Stimulated activated CD8-positive, alpha-beta memory T cell treated with anti-CD3 and anti-CD28 coated beads, Interleukin-7, amount 100 ng/mL, for 4 hours (primary cell): ENCODE data around the gene F10.

Experiments
- DNase-seq, 2 donors: peaks; one replicate each; pipeline ENCODE4 v3.0.0-alpha.2; 2020; ENCODE audit warnings: low read depth in 2 of 2

F10 gene

GRCh38 chr13:113169277-113170272, 47.0 kb downstream of the F10 start:
- no peak for DNase-seq

GRCh38 chr13:113170511-113170910, 47.9 kb downstream of the F10 start:
- DNase-seq: no peak

- DNase-seq: no peak
Observed at GRCh38 chr13:113171250-113172125, 48.9 kb downstream of the F10 start.

GRCh38 chr13:113172419-113172926, 49.9 kb downstream of the F10 start:
- DNase-seq: no peak

- peak; percentile 55 to 73 for DNase-seq
Observed at GRCh38 chr13:113176280-113176679, 53.7 kb downstream of the F10 start.

- no peak for DNase-seq
Observed at GRCh38 chr13:113176822-113177221, 54.2 kb downstream of the F10 start.

GRCh38 chr13:113178070-113178895, 55.7 kb downstream of the F10 start:
- DNase-seq: no peak

- no peak for DNase-seq
Observed at GRCh38 chr13:113178896-113179167, 56.2 kb downstream of the F10 start.

GRCh38 chr13:113179374-113180230, 57.0 kb downstream of the F10 start:
- no peak for DNase-seq

- DNase-seq: no peak
Observed at GRCh38 chr13:113182046-113182445, 59.4 kb downstream of the F10 start.

GRCh38 chr13:113183450-113184129, 61.0 kb downstream of the F10 start:
- no peak for DNase-seq

GRCh38 chr13:113184568-113185440, 62.2 kb downstream of the F10 start:
- peak in 1 of 2 donors; percentile 37 for DNase-seq

GRCh38 chr13:113186061-113186900, 63.7 kb downstream of the F10 start:
- peak in 1 of 2 donors; percentile 17 for DNase-seq

- peak; percentile 46 to 57 for DNase-seq
Observed at GRCh38 chr13:113187263-113187669, 64.7 kb downstream of the F10 start.

- no peak for DNase-seq
Observed at GRCh38 chr13:113187883-113188665, 65.5 kb downstream of the F10 start.

GRCh38 chr13:113190181-113190580, 67.6 kb downstream of the F10 start:
- no peak for DNase-seq

- DNase-seq: no peak
Observed at GRCh38 chr13:113192279-113192678, 69.7 kb downstream of the F10 start.
